Retinal pigment epithelial cell (primary cell): Measurements from ENCODE around the gene MIEN1.

Experiments
- DNase-seq: peaks from one replicate; pipeline ENCODE4 v3.0.0-alpha.2; 2010; ENCODE audit warnings: low read depth
- H3K4me3 ChIP-seq: 2 replicates; pipeline ENCODE4 v1.5.1; 2011; ENCODE audit warnings: mild to moderate bottlenecking, low read length, control low read depth, moderate library complexity
- CTCF ChIP-seq: conservative IDR thresholded peaks from 2 replicates; pipeline ENCODE4 v1.5.1; 2011; ENCODE audit warnings: low read depth, low read length, control low read depth, inconsistent platforms

MIEN1 gene

GRCh38 chr17:39687101-39687545 is 43.2 kb downstream of the MIEN1 start:
- H3K4me3 ChIP-seq: peak overlapping the region; percentile 73
- no peak for TF ChIP-seq CTCF
- DNase-seq: no peak

GRCh38 chr17:39684369-39685192 is 45.8 kb downstream of the MIEN1 start:
- H3K4me3 ChIP-seq: no peak overlapping the region
- DNase-seq: no peak
- no peak for TF ChIP-seq CTCF

GRCh38 chr17:39683295-39683939 is 46.9 kb downstream of the MIEN1 start:
- TF ChIP-seq CTCF: no peak
- DNase-seq: no peak
- no peak overlapping the region for H3K4me3 ChIP-seq

- no peak for DNase-seq
- no peak overlapping the region for H3K4me3 ChIP-seq
- TF ChIP-seq CTCF: no peak
These were observed 50.7 kb downstream of the MIEN1 start for GRCh38 chr17:39679521-39680192.
